ENCODE data around the gene TMEM169.
"Not testable (repeated sequence)": the region's sequence is repeated elsewhere in the genome, so short reads cannot be mapped to it uniquely, and the experiment has no call there.

Gene TMEM169

GRCh38 chr2:216072473-216072872 is 9.2 kb upstream of the TMEM169 start:
- no peak for DNase-seq

GRCh38 chr2:216073773-216074172 is 7.9 kb upstream of the TMEM169 start:
- DNase-seq: no peak

GRCh38 chr2:216074380-216074779 is 7.3 kb upstream of the TMEM169 start:
- no peak for DNase-seq

GRCh38 chr2:216074794-216075193 is 6.9 kb upstream of the TMEM169 start:
- no peak for DNase-seq

- no peak for DNase-seq
Observed at GRCh38 chr2:216075510-216076485, 5.9 kb upstream of the TMEM169 start.

- no peak for DNase-seq
Observed at GRCh38 chr2:216078776-216079175, 2.9 kb upstream of the TMEM169 start.

GRCh38 chr2:216080048-216080447 is 1.7 kb upstream of the TMEM169 start:
- not testable (repeated sequence) for DNase-seq

- no peak for DNase-seq
Observed at GRCh38 chr2:216081012-216081411, 707 bp upstream of the TMEM169 start.

- DNase-seq: no peak
Observed at GRCh38 chr2:216082117-216082711, 495 bp downstream of the TMEM169 start.

- DNase-seq: no peak
Observed at GRCh38 chr2:216082805-216083204, 1.1 kb downstream of the TMEM169 start.

GRCh38 chr2:216083464-216084281 is 2.0 kb downstream of the TMEM169 start:
- no peak for DNase-seq

GRCh38 chr2:216084547-216084946 is 2.8 kb downstream of the TMEM169 start:
- DNase-seq: no peak

- no peak for DNase-seq
Observed at GRCh38 chr2:216086207-216086893, 4.6 kb downstream of the TMEM169 start.

- no peak for DNase-seq
Observed at GRCh38 chr2:216090369-216090786, 8.7 kb downstream of the TMEM169 start.

GRCh38 chr2:216092646-216093045 is 10.9 kb downstream of the TMEM169 start:
- DNase-seq: no peak

GRCh38 chr2:216094701-216095100 is 13.0 kb downstream of the TMEM169 start:
- DNase-seq: no peak

GRCh38 chr2:216098421-216099334 is 17.0 kb downstream of the TMEM169 start:
- no peak for DNase-seq

GRCh38 chr2:216101109-216101508 is 19.4 kb downstream of the TMEM169 start:
- DNase-seq: no peak

GRCh38 chr2:216103213-216103612 is 21.5 kb downstream of the TMEM169 start:
- DNase-seq: no peak

GRCh38 chr2:216104691-216105090 is 23.0 kb downstream of the TMEM169 start:
- no peak for DNase-seq

GRCh38 chr2:216107320-216107719 is 25.6 kb downstream of the TMEM169 start:
- no peak for DNase-seq

GRCh38 chr2:216107760-216108159 is 26.0 kb downstream of the TMEM169 start:
- no peak for DNase-seq
